Coronary artery (tissue), 2 donors: ENCODE results near the gene TSSK3.

ENCODE experiments used
- DNase-seq: peaks from one replicate; pipeline ENCODE4 v3.0.0-alpha.2; 2017; ENCODE audit warnings: low spot score
- H3K27ac ChIP-seq, 2 donors: fragments of 200-600 bp; sonication (generic); one replicate each; pipeline ENCODE4 v1.5.1; 2016 to 2019
- H3K4me3 ChIP-seq: fragments of 200-600 bp; sonication (generic); 2 replicates; pipeline ENCODE4 v1.5.1; 2016; ENCODE audit warnings: mild to moderate bottlenecking, moderate library complexity
- TF ChIP-seq, protein P1 (sequence below): fragments of 200-600 bp; sonication (generic); IDR thresholded peaks from one replicate; pipeline ENCODE4 v1.5.1; 2019; ENCODE audit warnings: antibody characterized with exemption

TSSK3 gene

DNA sequence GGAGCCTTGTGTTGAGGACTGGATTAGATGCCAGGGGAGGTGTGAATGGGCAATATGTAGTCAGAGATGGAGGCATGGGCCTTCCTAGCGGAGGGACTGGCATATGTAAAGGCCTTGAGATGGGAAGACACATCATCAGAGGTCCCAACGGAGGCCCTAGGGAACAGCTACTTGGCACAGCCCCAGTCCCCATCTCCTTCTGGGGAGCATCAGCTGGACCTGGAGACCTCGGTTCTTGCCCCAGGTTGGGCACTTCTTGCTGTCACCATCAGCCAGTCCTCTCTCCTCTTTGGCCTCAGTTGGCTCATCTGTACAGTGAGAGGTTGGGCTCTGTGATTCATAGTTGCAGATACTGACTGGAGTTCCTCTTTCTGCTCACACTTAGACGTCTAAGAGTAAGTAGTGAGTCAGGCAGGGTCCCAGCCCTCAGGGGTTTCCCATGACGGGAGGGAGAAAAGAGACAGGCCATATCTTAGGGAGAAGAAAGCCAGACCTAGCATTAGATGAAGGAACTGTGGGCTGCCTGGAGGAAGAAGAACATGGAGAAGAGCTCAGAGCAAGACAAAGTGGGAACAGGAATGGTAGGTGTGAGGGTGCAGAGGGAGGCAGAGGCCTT is 22.9 kb upstream of the TSSK3 start:
- no peak for DNase-seq
- H3K4me3 ChIP-seq, result no peak overlapping the region
- H3K27ac ChIP-seq, result peak overlapping the region in 1 of 2 donors; percentile 47
- TF ChIP-seq, protein P1, sequence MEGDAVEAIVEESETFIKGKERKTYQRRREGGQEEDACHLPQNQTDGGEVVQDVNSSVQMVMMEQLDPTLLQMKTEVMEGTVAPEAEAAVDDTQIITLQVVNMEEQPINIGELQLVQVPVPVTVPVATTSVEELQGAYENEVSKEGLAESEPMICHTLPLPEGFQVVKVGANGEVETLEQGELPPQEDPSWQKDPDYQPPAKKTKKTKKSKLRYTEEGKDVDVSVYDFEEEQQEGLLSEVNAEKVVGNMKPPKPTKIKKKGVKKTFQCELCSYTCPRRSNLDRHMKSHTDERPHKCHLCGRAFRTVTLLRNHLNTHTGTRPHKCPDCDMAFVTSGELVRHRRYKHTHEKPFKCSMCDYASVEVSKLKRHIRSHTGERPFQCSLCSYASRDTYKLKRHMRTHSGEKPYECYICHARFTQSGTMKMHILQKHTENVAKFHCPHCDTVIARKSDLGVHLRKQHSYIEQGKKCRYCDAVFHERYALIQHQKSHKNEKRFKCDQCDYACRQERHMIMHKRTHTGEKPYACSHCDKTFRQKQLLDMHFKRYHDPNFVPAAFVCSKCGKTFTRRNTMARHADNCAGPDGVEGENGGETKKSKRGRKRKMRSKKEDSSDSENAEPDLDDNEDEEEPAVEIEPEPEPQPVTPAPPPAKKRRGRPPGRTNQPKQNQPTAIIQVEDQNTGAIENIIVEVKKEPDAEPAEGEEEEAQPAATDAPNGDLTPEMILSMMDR, result no peak

DNA sequence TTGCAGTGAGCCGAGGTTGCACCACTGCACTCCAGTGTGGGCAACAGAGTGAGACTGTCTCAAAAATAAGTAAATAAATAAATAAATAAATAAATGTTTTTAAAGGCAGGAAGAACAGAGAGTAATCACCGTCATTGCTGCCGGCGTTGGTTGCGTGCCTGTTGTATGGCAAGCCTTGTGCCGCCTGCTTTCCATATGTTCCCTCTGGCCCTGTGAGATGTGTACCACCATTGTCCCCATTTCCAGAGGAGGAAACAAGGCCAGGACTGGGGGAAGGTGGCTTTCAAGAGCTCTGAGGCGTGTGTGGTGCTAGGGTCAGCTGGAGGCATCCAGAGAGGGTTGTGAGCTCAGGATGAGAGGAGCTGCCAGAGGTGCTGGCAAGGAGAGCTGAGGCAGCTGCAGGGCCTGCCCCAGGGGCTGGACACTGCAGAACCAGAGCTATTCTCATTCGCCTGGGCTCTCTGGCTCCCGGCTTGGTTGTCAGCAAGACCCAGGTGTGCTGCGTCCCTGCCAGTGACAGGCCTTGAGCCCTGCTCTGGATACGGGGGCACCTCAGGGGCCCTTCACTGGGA is 21.1 kb upstream of the TSSK3 start:
- Histone ChIP-seq H3K27ac (no peak overlapping the region), H3K4me3 (no peak overlapping the region)
- DNase-seq, result no peak
- TF ChIP-seq, protein P1, result no peak

DNA sequence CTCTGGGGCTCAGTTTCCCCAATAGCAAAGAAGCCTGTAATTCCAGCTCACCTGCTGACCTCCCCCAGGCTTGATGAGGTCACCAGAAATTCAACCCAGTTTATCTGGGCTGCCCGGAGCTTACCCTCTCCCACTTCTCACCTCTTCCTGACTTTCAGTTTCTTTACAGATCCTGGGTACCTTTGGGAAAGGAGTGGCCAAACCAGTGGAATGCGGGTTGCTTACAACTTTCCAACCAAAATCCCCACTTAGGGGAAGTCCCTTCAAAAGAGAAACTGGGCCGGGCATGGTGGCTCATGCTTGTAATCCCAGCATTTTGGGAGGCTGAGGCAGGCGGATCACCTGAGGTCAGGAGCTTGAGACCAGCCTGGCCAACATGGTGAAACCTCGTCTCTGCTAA is 20.4 kb upstream of the TSSK3 start:
- H3K27ac ChIP-seq, result no peak overlapping the region
- no peak for DNase-seq
- no peak overlapping the region for H3K4me3 ChIP-seq

DNA sequence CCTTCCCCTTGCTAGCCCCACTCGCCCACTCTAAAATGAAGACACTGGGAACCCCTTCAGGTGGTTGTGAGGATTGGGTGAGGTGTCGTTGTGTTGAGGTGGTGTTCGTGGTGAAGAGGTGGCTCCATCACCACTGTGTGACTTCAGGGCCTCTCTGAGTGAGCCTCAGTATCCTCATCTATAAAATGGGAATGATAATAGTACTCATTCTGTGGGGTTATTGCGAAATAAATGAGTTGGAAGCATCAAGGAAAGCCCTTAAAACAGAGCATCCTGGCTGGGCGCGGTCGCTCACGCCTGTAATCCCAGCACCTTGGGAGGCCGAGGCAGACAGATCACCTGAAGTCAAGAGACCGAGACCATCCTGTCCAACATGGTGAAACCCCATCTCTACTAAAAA is 19.6 kb upstream of the TSSK3 start:
- Histone ChIP-seq H3K27ac (no peak overlapping the region), H3K4me3 (no peak overlapping the region)
- DNase-seq, result no peak
- TF ChIP-seq, protein P1, result no peak

More for the DNA sequence above, 20.4 kb upstream of the TSSK3 start:
- TF ChIP-seq, protein P1, result no peak

DNA sequence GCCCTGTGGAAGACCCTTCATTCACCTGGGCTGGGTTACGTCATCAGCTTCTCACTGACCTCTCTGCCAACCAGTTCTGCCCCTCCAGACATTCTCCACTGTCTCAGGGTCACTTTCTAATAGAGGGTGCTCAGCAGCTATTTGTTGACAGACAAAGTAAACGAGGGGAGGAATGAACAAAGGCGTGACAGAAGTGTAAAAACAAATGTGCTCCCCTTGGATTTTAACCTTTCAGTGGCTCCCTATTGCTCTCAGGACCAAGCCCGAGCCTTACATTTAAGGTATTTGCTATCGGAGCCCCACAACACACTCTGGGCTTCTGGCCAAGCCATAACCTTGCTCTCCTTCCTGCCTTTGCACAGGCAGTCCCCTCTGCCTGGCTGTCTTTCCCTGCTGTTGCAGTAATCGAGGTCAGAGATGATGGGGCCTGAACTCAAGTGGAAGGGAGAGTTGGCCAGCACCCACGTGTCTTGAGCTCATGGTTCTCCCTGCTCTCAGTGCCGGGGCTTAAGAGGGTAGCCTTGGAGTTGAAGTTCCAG is 17.0 kb upstream of the TSSK3 start:
- TF ChIP-seq, protein P1, result no peak
- Histone ChIP-seq H3K4me3 (no peak overlapping the region), H3K27ac (no peak overlapping the region)
- DNase-seq, result no peak

DNA sequence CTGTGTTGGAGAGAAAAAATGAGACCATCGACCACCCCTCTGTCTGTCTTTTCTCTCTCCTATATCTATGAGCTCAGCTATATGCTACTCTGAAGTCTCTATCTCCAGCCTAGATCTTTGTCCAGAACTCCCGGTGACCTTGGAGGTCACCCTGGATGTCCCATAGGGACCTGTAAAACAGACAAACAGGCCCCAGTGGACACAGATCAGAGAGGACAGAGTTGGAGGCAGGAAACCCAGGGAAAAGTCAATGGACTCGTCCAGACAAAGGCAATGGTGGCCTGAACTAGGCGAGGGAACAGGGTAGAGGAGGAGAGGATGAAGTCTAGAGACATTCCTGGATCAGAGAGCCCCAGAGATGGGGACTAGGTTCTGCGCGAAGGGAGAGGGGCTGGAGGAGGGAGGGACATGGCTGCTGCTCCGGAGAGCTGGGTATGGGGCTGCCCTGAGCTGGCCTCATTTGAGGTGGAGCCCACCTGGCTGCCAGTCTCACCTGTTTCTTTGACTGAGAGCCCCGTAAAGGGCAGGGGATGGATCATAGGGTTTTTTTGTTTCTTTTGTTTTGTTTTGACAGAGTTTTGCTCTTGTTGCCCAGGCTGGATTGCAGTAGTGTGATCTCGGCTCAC is 15.7 kb upstream of the TSSK3 start:
- no peak overlapping the region for H3K27ac ChIP-seq
- no peak for DNase-seq
- TF ChIP-seq, protein P1, result no peak
- no peak overlapping the region for H3K4me3 ChIP-seq
